ENCODE results near the gene UGT2B15.

DNA sequence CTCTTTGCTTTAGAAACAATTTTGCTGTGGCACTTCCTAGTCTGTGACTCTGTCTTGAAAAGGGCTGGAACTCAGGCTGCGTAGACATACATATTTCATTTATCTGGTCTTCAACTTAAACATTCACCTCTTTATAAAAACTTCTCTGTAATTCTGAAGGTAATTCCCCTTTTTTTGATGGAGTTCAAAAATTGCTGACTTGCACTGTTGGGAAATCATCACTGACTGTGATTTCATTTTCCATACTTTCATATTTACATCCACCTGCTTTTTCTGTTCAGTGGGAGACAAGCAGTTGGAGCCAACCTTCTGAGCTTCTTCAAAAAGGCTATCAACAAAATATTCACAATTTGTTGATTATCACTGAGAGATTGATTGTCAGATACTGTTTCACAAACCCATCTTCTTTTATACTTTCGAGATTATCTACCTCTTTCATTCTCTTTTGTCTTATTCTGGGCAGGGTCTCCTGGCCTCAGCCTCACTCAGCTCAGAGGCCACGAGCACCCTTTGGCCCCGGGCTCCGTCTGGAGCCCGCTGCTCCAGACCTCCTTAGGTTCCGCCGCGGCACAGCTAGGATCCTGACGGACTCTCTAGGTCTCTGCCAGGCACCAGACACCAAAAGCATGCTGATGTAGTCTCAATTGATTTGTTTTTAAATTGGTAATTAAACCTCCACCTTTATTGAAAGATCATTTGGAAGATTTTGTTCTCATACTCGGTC lies 54.6 kb downstream of the UGT2B15 start:
- no peak for TF ChIP-seq POLR2A (IDR thresholded peaks at IDR 0.05)
- TF ChIP-seq POLR2AphosphoS5 (IDR thresholded peaks at IDR 0.05): no peak
